Lower lobe of right lung (tissue), 2 donors: ENCODE results near the gene LMAN1L. TPM values are rescaled to one million over a fixed set of nuclear protein-coding genes. Genes with fewer than 3 reads are reported as not detected.
"Not testable (repeated sequence)": the region's sequence is repeated elsewhere in the genome, so short reads cannot be mapped to it uniquely, and the experiment has no call there.

Experiments
- ATAC-seq, 2 donors: fragments of 200-7000 bp; cut with Tn5 transposase; one replicate each; pipeline ENCODE4 v1.9.1; 2020 to 2022; ENCODE audit warnings: mild to moderate bottlenecking in 2 of 2, moderate library complexity in 2 of 2
- DNase-seq: peaks from one replicate; pipeline ENCODE4 v3.0.0-alpha.2; 2020
- H3K27ac ChIP-seq: fragments of 200-600 bp; one replicate; pipeline ENCODE4 v1.8.0; 2022
- H3K27me3 ChIP-seq: fragments of 200-600 bp; one replicate; pipeline ENCODE4 v1.8.0; 2022; ENCODE audit warnings: low read depth
- H3K36me3 ChIP-seq: fragments of 200-600 bp; one replicate; pipeline ENCODE4 v1.8.0; 2022; ENCODE audit warnings: mild to moderate bottlenecking
- H3K4me1 ChIP-seq: fragments of 200-600 bp; one replicate; pipeline ENCODE4 v1.8.0; 2022
- H3K4me3 ChIP-seq: fragments of 200-600 bp; one replicate; pipeline ENCODE4 v1.8.0; 2022; ENCODE audit warnings: mild to moderate bottlenecking
- H3K9me3 ChIP-seq: fragments of 200-600 bp; one replicate; pipeline ENCODE4 v1.8.0; 2022
- intact Hi-C: fragments of 100-400 bp; cut with DNase I; formaldehyde crosslinking; loops from one replicate; pipeline ENCODE4 v1.11.0; 2022
- total RNA-seq: library from RNA; stranded (reverse); fragmentation: NEBNext Ultra II Directional; extraction: Animal tissue kit (Norgen Biotek cat#: 25700); gene quantifications from one replicate; pipeline ENCODE4 v1.2.1, GENCODE V29; 2021
- TF ChIP-seq, protein P1 (sequence below): fragments of 200-600 bp; IDR thresholded peaks from one replicate; pipeline ENCODE4 v1.8.0; 2022; ENCODE audit warnings: antibody characterized with exemption, mild to moderate bottlenecking
- donor health status: DM: no; HTN: yes; CAD: no; lungs with severe emphysema.

The LMAN1L gene
- total RNA-seq, 1 donor from 2014 or later, result not detected

- ATAC-seq, result no peak
- Histone ChIP-seq H3K27me3 (no peaks in the 10 kb centered on the region), H3K27ac (peak overlapping the region; percentile 83), H3K36me3 (no peaks in the 10 kb centered on the region), H3K9me3 (no peaks in the 10 kb centered on the region), H3K4me3 (peak overlapping the region; percentile 77), H3K4me1 (peaks cover 81% of the 10 kb centered on the region)
- intact Hi-C loops, result no loop called here
- TF ChIP-seq, protein P1, sequence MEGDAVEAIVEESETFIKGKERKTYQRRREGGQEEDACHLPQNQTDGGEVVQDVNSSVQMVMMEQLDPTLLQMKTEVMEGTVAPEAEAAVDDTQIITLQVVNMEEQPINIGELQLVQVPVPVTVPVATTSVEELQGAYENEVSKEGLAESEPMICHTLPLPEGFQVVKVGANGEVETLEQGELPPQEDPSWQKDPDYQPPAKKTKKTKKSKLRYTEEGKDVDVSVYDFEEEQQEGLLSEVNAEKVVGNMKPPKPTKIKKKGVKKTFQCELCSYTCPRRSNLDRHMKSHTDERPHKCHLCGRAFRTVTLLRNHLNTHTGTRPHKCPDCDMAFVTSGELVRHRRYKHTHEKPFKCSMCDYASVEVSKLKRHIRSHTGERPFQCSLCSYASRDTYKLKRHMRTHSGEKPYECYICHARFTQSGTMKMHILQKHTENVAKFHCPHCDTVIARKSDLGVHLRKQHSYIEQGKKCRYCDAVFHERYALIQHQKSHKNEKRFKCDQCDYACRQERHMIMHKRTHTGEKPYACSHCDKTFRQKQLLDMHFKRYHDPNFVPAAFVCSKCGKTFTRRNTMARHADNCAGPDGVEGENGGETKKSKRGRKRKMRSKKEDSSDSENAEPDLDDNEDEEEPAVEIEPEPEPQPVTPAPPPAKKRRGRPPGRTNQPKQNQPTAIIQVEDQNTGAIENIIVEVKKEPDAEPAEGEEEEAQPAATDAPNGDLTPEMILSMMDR, result no peak
- no peak for DNase-seq
Measured at GRCh38 chr15:74783808-74784175, 28.8 kb upstream of the LMAN1L start.

- DNase-seq, result no peak
- H3K9me3 ChIP-seq, result no peaks in the 10 kb centered on the region
- H3K4me3 ChIP-seq, result peak overlapping the region; percentile 77
- no peak for ATAC-seq
- peaks cover 89% of the 10 kb centered on the region for H3K4me1 ChIP-seq
- peak overlapping the region; percentile 83 for H3K27ac ChIP-seq
- intact Hi-C loops, result no loop called here
- TF ChIP-seq, protein P1, result no peak
- no peaks in the 10 kb centered on the region for H3K36me3 ChIP-seq
- no peaks in the 10 kb centered on the region for H3K27me3 ChIP-seq
Measured at GRCh38 chr15:74784426-74785193, 28.0 kb upstream of the LMAN1L start.

DNA sequence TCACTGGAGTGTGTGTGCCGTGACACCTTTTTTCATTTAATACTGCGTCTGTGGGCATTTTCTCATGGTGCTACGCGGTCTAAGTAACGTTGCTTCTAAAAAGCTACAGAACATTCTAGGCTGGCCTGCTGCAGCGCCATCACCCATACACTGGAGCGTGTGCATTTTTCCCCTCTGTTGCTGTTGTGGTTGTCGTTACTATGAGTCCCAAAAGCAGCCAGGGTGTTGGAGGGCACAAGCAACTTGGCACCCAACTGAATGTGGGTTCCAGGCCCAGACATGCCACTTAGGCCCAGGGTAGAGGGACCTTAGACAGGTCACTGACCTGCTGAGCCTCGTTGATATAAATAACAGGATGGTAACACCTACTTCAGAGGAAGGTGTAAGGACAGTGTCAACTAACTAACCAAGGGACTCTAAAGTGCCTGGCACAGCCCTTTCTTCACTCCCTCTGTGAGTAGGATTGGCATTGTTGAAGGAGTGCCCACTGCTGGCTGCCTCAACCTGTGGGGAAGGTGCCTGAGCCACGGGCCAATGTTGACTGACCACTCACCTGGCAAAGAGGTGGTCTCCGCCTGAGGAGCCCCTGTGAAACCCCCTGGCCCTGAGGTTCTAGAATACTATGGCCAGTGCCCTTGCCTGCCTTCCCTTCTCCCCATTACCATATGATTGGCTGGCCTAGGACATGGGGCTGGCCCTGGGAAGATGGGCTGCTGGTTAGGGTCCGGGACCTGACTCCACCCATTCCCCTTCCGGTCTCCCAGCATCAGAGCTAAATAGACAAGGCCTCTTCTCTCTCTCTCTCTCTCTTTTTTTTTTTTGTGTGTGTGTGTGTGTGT, 27.2 kb upstream of the LMAN1L start:
- H3K27ac ChIP-seq, result peak overlapping the region; percentile 83
- intact Hi-C loops, result no loop called here
- H3K9me3 ChIP-seq, result no peaks in the 10 kb centered on the region
- H3K4me1 ChIP-seq, result peaks cover 89% of the 10 kb centered on the region
- TF ChIP-seq, protein P1, result no peak
- no peaks in the 10 kb centered on the region for H3K27me3 ChIP-seq
- peak overlapping the region; percentile 77 for H3K4me3 ChIP-seq
- H3K36me3 ChIP-seq, result no peaks in the 10 kb centered on the region
- ATAC-seq, result no peak
- DNase-seq, result no peak

- Histone ChIP-seq H3K4me1 (peaks cover 90% of the 10 kb centered on the region), H3K4me3 (peak overlapping the region; percentile 44), H3K27ac (peak overlapping the region; percentile 85)
- intact Hi-C loops, ATAC-seq, H3K27me3 ChIP-seq, DNase-seq, H3K36me3 ChIP-seq, H3K9me3 ChIP-seq: not testable (repeated sequence)
Measured at GRCh38 chr15:74786081-74786480, 26.6 kb upstream of the LMAN1L start.

- ATAC-seq (no peak), DNase-seq (no peak)
- H3K4me1 ChIP-seq, result peaks cover 90% of the 10 kb centered on the region
- no peaks in the 10 kb centered on the region for H3K36me3 ChIP-seq
- H3K9me3 ChIP-seq, result no peaks in the 10 kb centered on the region
- H3K27me3 ChIP-seq, result no peaks in the 10 kb centered on the region
- TF ChIP-seq, protein P1, result no peak
- intact Hi-C loops, result no loop called here
- peak overlapping the region; percentile 44 for H3K4me3 ChIP-seq
- H3K27ac ChIP-seq, result peak overlapping the region; percentile 85
Measured at GRCh38 chr15:74786551-74787165, 26.0 kb upstream of the LMAN1L start.
